SK-N-SH treated with all-trans-retinoic acid at 6 μM for 48 hours (cell line): ENCODE measurements around the gene CNGB1.
A peak's percentile ranks its signal among the peaks of the same experiment; 100 is the strongest.
"Not testable (repeated sequence)": the region's sequence is repeated elsewhere in the genome, so short reads cannot be mapped to it uniquely, and the experiment has no call there.

Source experiments
- ATAC-seq: fragments of 200-7000 bp; cut with Tn5 transposase; 3 replicates; pipeline ENCODE4 v1.9.1; 2020; ENCODE audit warnings: mild to moderate bottlenecking, moderate library complexity
- ARNTL ChIP-seq: fragments of 450-650 bp; formaldehyde crosslinking; IDR thresholded peaks from 2 replicates; pipeline ENCODE4 v1.5.0; 2020; ENCODE audit warnings: low read depth, mild to moderate bottlenecking, moderate library complexity, borderline replicate concordance
- BACH2 ChIP-seq: fragments of 250-450 bp; sonication (Bioruptor Pico); IDR thresholded peaks from 2 replicates; pipeline ENCODE4 v1.9.0; 2021; ENCODE audit warnings: mild to moderate bottlenecking, borderline replicate concordance
- CREB5 ChIP-seq: fragments of 250-450 bp; sonication (Bioruptor Pico); IDR thresholded peaks from 2 replicates; pipeline ENCODE4 v1.5.1; 2020; ENCODE audit warnings: low read depth, mild to moderate bottlenecking, moderate library complexity
- CSDC2 ChIP-seq: fragments of 250-450 bp; sonication (Bioruptor Pico); IDR thresholded peaks from 2 replicates; pipeline ENCODE4 v1.5.0; 2020; ENCODE audit warnings: mild to moderate bottlenecking, moderate library complexity
- ESRRG ChIP-seq: fragments of 250-450 bp; sonication (Bioruptor Pico); IDR thresholded peaks from 2 replicates; pipeline ENCODE4 v1.6.1; 2021; ENCODE audit warnings: mild to moderate bottlenecking
- GLIS3 ChIP-seq: fragments of 250-450 bp; sonication (Bioruptor Pico); IDR thresholded peaks from 2 replicates; pipeline ENCODE4 v1.5.0; 2020; ENCODE audit warnings: mild to moderate bottlenecking, moderate library complexity
- ISL1 ChIP-seq: fragments of 250-450 bp; sonication (Bioruptor Pico); IDR thresholded peaks from 2 replicates; pipeline ENCODE4 v2.1.2; 2022; ENCODE audit warnings: mild to moderate bottlenecking, moderate library complexity
- OSR1 ChIP-seq: fragments of 250-450 bp; sonication (Bioruptor Pico); IDR thresholded peaks from 2 replicates; pipeline ENCODE4 v1.8.0; 2022; ENCODE audit warnings: moderate library complexity, mild to moderate bottlenecking, inconsistent platforms
- POU6F1 ChIP-seq: fragments of 250-450 bp; sonication (Bioruptor Pico); IDR thresholded peaks from 2 replicates; pipeline ENCODE4 v1.8.0; 2021; ENCODE audit warnings: low read depth, mild to moderate bottlenecking, moderate library complexity, borderline replicate concordance
- PPARA ChIP-seq: fragments of 250-450 bp; sonication (Bioruptor Pico); IDR thresholded peaks from 2 replicates; pipeline ENCODE4 v1.5.0; 2020; ENCODE audit warnings: mild to moderate bottlenecking, borderline replicate concordance
- RARB ChIP-seq: fragments of 250-450 bp; sonication (Bioruptor Pico); IDR thresholded peaks from 2 replicates; pipeline ENCODE4 v1.8.0; 2021; ENCODE audit warnings: mild to moderate bottlenecking, moderate library complexity
- SNAI2 ChIP-seq: fragments of 250-450 bp; sonication (Bioruptor Pico); IDR thresholded peaks from 2 replicates; pipeline ENCODE4 v1.5.0; 2020; ENCODE audit warnings: mild to moderate bottlenecking, moderate library complexity
- TCF4 ChIP-seq: fragments of 250-450 bp; sonication (Bioruptor Pico); IDR thresholded peaks from 2 replicates; pipeline ENCODE4 v1.8.0; 2021; ENCODE audit warnings: mild to moderate bottlenecking, moderate library complexity, borderline replicate concordance
- TOX ChIP-seq: fragments of 250-450 bp; sonication (Bioruptor Pico); IDR thresholded peaks from 2 replicates; pipeline ENCODE4 v1.8.0; 2021; ENCODE audit warnings: mild to moderate bottlenecking, moderate library complexity, borderline replicate concordance
- ZC3H10 ChIP-seq: fragments of 250-450 bp; sonication (Bioruptor Pico); IDR thresholded peaks from 2 replicates; pipeline ENCODE4 v1.5.1; 2021; ENCODE audit warnings: mild to moderate bottlenecking, moderate library complexity
- ZFP3 ChIP-seq: fragments of 250-450 bp; sonication (Bioruptor Pico); IDR thresholded peaks from 2 replicates; pipeline ENCODE4 v1.5.0; 2020; ENCODE audit warnings: mild to moderate bottlenecking, moderate library complexity
- ZFP30 ChIP-seq: fragments of 450-650 bp; formaldehyde crosslinking; IDR thresholded peaks from 2 replicates; pipeline ENCODE4 v1.5.0; 2022; ENCODE audit warnings: mild to moderate bottlenecking, moderate library complexity
- ZNF565 ChIP-seq: fragments of 450-650 bp; formaldehyde crosslinking; conservative IDR thresholded peaks from 2 replicates; pipeline ENCODE4 v1.5.0; 2020; ENCODE audit warnings: low read depth, mild to moderate bottlenecking, moderate library complexity
- ZNF70 ChIP-seq: fragments of 450-650 bp; formaldehyde crosslinking; IDR thresholded peaks from 2 replicates; pipeline ENCODE4 v1.5.0; 2020; ENCODE audit warnings: mild to moderate bottlenecking, moderate library complexity
- ZNF8 ChIP-seq: fragments of 450-650 bp; formaldehyde crosslinking; IDR thresholded peaks from 2 replicates; pipeline ENCODE4 v1.5.0; 2020; ENCODE audit warnings: mild to moderate bottlenecking, moderate library complexity
- TF ChIP-seq, protein P1 (sequence below): fragments of 250-450 bp; sonication (Bioruptor Pico); IDR thresholded peaks from 2 replicates; pipeline ENCODE4 v1.5.1; 2021; ENCODE audit warnings: mild to moderate bottlenecking, moderate library complexity
- TF ChIP-seq, protein P2 (sequence below): fragments of 250-450 bp; sonication (Bioruptor Pico); IDR thresholded peaks from 2 replicates; pipeline ENCODE4 v1.5.0; 2020; ENCODE audit warnings: mild to moderate bottlenecking, moderate library complexity

CNGB1 gene

GRCh38 chr16:57873218-57873617, 97.7 kb downstream of the CNGB1 start:
- no peak for TF ChIP-seq BACH2 (CRISPR knock-in tag)
- TF ChIP-seq PPARA = no peak
- TF ChIP-seq SNAI2 = no peak
- TF ChIP-seq, protein P1, sequence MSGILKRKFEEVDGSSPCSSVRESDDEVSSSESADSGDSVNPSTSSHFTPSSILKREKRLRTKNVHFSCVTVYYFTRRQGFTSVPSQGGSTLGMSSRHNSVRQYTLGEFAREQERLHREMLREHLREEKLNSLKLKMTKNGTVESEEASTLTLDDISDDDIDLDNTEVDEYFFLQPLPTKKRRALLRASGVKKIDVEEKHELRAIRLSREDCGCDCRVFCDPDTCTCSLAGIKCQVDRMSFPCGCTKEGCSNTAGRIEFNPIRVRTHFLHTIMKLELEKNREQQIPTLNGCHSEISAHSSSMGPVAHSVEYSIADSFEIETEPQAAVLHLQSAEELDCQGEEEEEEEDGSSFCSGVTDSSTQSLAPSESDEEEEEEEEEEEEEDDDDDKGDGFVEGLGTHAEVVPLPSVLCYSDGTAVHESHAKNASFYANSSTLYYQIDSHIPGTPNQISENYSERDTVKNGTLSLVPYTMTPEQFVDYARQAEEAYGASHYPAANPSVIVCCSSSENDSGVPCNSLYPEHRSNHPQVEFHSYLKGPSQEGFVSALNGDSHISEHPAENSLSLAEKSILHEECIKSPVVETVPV (CRISPR knock-in tag) = no peak
- no peak for TF ChIP-seq OSR1
- no peak for TF ChIP-seq TCF4
- no peak for TF ChIP-seq ZNF8 (CRISPR knock-in tag)
- no peak for TF ChIP-seq ZFP3
- TF ChIP-seq ESRRG (CRISPR knock-in tag) = no peak
- TF ChIP-seq ZC3H10 (CRISPR knock-in tag) = no peak
- TF ChIP-seq ISL1 (CRISPR knock-in tag) = no peak
- no peak for TF ChIP-seq ZNF70 (CRISPR knock-in tag)
- TF ChIP-seq ARNTL (CRISPR knock-in tag) = no peak
- no peak for TF ChIP-seq CSDC2 (CRISPR knock-in tag)
- TF ChIP-seq TOX = no peak
- no peak for TF ChIP-seq GLIS3 (CRISPR knock-in tag)
- TF ChIP-seq, protein P2, sequence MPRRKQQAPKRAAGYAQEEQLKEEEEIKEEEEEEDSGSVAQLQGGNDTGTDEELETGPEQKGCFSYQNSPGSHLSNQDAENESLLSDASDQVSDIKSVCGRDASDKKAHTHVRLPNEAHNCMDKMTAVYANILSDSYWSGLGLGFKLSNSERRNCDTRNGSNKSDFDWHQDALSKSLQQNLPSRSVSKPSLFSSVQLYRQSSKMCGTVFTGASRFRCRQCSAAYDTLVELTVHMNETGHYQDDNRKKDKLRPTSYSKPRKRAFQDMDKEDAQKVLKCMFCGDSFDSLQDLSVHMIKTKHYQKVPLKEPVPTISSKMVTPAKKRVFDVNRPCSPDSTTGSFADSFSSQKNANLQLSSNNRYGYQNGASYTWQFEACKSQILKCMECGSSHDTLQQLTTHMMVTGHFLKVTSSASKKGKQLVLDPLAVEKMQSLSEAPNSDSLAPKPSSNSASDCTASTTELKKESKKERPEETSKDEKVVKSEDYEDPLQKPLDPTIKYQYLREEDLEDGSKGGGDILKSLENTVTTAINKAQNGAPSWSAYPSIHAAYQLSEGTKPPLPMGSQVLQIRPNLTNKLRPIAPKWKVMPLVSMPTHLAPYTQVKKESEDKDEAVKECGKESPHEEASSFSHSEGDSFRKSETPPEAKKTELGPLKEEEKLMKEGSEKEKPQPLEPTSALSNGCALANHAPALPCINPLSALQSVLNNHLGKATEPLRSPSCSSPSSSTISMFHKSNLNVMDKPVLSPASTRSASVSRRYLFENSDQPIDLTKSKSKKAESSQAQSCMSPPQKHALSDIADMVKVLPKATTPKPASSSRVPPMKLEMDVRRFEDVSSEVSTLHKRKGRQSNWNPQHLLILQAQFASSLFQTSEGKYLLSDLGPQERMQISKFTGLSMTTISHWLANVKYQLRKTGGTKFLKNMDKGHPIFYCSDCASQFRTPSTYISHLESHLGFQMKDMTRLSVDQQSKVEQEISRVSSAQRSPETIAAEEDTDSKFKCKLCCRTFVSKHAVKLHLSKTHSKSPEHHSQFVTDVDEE (CRISPR knock-in tag) = no peak
- TF ChIP-seq POU6F1 = no peak
- ATAC-seq = no peak

DNA sequence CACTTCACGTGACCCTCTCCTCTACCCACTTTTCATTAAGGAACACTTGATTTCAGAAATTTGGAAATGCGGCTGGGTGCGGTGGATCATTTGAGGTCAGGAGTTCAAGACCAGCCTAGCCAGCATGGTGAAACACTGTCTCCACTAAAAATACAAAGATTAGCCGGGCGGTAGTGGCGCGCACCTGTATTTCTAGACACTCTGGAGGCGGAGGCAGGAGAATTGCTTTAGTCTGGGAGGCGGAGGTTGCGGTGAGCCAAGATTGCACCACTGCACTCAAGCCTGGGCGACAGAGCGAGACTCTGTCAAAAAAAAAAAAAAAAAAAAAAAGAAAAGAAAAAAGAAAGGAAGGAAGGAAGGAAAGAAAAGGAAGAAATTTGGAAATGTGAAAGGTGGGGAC, 98.2 kb downstream of the CNGB1 start:
- not testable (repeated sequence) for ATAC-seq

GRCh38 chr16:57871456-57871855, 99.5 kb downstream of the CNGB1 start:
- TF ChIP-seq BACH2 (CRISPR knock-in tag) = no peak
- TF ChIP-seq, protein P2 (CRISPR knock-in tag) = no peak
- no peak for TF ChIP-seq TOX
- no peak for TF ChIP-seq RARB
- no peak for TF ChIP-seq ARNTL (CRISPR knock-in tag)
- TF ChIP-seq PPARA = no peak
- TF ChIP-seq ZNF70 (CRISPR knock-in tag) = no peak
- no peak for TF ChIP-seq CSDC2 (CRISPR knock-in tag)
- no peak for TF ChIP-seq POU6F1
- no peak for TF ChIP-seq ZFP30
- TF ChIP-seq ISL1 (CRISPR knock-in tag) = no peak
- TF ChIP-seq OSR1 = no peak
- TF ChIP-seq SNAI2 = no peak
- no peak for TF ChIP-seq ESRRG (CRISPR knock-in tag)
- no peak for TF ChIP-seq CREB5
- TF ChIP-seq ZNF565 (CRISPR knock-in tag) = no peak
- no peak for TF ChIP-seq GLIS3 (CRISPR knock-in tag)
- ATAC-seq = peak; percentile 75
